ENCODE results near the gene TEX52.
A peak's percentile ranks its signal among the peaks of the same experiment; 100 is the strongest.

TEX52 gene

GRCh38 chr12:2826721-2827515, 29.9 kb downstream of the TEX52 start:
- no peak for DNase-seq

GRCh38 chr12:2826036-2826435, 30.8 kb downstream of the TEX52 start:
- no peak for DNase-seq

- no peak for DNase-seq
Measured at GRCh38 chr12:2825132-2825531, 31.7 kb downstream of the TEX52 start.

GRCh38 chr12:2824541-2824940, 32.3 kb downstream of the TEX52 start:
- DNase-seq, result no peak

GRCh38 chr12:2823483-2823882, 33.4 kb downstream of the TEX52 start:
- DNase-seq, result no peak

- DNase-seq, result no peak
Measured at GRCh38 chr12:2820432-2820831, 36.4 kb downstream of the TEX52 start.

- no peak for DNase-seq
Measured at GRCh38 chr12:2819810-2820209, 37.0 kb downstream of the TEX52 start.

- DNase-seq, result peak; percentile 63
Measured at GRCh38 chr12:2813214-2814185, 43.3 kb downstream of the TEX52 start.

- DNase-seq, result peak; percentile 97
Measured at GRCh38 chr12:2812290-2813213, 44.3 kb downstream of the TEX52 start, which contains the start of gene ITFG2. ITFG2 (plus strand) TSS chr12:2812668; CDS start chr12:2812761, 93 bp downstream.

GRCh38 chr12:2811801-2812200, 45.0 kb downstream of the TEX52 start:
- no peak for DNase-seq

- DNase-seq, result no peak
Measured at GRCh38 chr12:2806700-2807099, 50.1 kb downstream of the TEX52 start.

- DNase-seq, result no peak
Measured at GRCh38 chr12:2805143-2805520, 51.7 kb downstream of the TEX52 start.

- DNase-seq, result no peak
Measured at GRCh38 chr12:2804393-2805142, 52.3 kb downstream of the TEX52 start.

GRCh38 chr12:2803635-2804392, 53.0 kb downstream of the TEX52 start:
- no peak for DNase-seq

- no peak for DNase-seq
Measured at GRCh38 chr12:2801044-2801783, 55.6 kb downstream of the TEX52 start.

GRCh38 chr12:2800046-2800570, 56.7 kb downstream of the TEX52 start:
- DNase-seq, result no peak

Data from CD4-positive, alpha-beta T cell treated with Interleukin-12 subunit alpha and Interleukin-12 subunit beta, for 1 hour (primary cell).